Fibroblast of lung (primary cell): ENCODE data around the gene ZNF544.

Experiments
- CTCF ChIP-seq, 2 donors: IDR thresholded peaks in 1 of 2; conservative IDR thresholded peaks in 1 of 2; 1 replicate in 1 of 2; 2 replicates in 1 of 2; pipeline ENCODE4 v1.5.1; 2011 to 2012; ENCODE audit warnings: low read length in 2 of 2, control low read depth in 1 of 2, inconsistent platforms in 1 of 2, low read depth in 1 of 2, mild to moderate bottlenecking in 1 of 2
- EZH2 ChIP-seq: IDR thresholded peaks from 2 replicates; pipeline ENCODE4 v1.5.1; 2012; ENCODE audit warnings: low read length, control low read depth, mild to moderate bottlenecking; ENCODE audit errors: missing control alignments

GRCh38 chr19:58217607-58218391 lies 10.9 kb upstream of the ZNF544 start:
- TF ChIP-seq CTCF (conservative IDR thresholded peaks at IDR 0.05 in 1 of 2, IDR thresholded peaks at IDR 0.05 in 1 of 2; ENCODE audit: low read depth in 1 of 2, low read length in 2 of 2): no peak
- no peak for TF ChIP-seq EZH2
